Smooth muscle cell of the umbilical artery (primary cell): ENCODE measurements around the gene MAGEC1. TPM values are rescaled to one million over a fixed set of nuclear protein-coding genes. Genes with fewer than 3 reads are reported as not detected.

Source experiments
- total RNA-seq: library from RNA; depleted of rRNA; stranded (reverse); fragments of >200 nt; gene quantifications from 2 replicates; pipeline ENCODE4 v1.2.3, GENCODE V29; 2014

MAGEC1 gene, protein sequence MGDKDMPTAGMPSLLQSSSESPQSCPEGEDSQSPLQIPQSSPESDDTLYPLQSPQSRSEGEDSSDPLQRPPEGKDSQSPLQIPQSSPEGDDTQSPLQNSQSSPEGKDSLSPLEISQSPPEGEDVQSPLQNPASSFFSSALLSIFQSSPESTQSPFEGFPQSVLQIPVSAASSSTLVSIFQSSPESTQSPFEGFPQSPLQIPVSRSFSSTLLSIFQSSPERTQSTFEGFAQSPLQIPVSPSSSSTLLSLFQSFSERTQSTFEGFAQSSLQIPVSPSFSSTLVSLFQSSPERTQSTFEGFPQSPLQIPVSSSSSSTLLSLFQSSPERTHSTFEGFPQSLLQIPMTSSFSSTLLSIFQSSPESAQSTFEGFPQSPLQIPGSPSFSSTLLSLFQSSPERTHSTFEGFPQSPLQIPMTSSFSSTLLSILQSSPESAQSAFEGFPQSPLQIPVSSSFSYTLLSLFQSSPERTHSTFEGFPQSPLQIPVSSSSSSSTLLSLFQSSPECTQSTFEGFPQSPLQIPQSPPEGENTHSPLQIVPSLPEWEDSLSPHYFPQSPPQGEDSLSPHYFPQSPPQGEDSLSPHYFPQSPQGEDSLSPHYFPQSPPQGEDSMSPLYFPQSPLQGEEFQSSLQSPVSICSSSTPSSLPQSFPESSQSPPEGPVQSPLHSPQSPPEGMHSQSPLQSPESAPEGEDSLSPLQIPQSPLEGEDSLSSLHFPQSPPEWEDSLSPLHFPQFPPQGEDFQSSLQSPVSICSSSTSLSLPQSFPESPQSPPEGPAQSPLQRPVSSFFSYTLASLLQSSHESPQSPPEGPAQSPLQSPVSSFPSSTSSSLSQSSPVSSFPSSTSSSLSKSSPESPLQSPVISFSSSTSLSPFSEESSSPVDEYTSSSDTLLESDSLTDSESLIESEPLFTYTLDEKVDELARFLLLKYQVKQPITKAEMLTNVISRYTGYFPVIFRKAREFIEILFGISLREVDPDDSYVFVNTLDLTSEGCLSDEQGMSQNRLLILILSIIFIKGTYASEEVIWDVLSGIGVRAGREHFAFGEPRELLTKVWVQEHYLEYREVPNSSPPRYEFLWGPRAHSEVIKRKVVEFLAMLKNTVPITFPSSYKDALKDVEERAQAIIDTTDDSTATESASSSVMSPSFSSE
- total RNA-seq, result not detected in 2 replicates

DNA sequence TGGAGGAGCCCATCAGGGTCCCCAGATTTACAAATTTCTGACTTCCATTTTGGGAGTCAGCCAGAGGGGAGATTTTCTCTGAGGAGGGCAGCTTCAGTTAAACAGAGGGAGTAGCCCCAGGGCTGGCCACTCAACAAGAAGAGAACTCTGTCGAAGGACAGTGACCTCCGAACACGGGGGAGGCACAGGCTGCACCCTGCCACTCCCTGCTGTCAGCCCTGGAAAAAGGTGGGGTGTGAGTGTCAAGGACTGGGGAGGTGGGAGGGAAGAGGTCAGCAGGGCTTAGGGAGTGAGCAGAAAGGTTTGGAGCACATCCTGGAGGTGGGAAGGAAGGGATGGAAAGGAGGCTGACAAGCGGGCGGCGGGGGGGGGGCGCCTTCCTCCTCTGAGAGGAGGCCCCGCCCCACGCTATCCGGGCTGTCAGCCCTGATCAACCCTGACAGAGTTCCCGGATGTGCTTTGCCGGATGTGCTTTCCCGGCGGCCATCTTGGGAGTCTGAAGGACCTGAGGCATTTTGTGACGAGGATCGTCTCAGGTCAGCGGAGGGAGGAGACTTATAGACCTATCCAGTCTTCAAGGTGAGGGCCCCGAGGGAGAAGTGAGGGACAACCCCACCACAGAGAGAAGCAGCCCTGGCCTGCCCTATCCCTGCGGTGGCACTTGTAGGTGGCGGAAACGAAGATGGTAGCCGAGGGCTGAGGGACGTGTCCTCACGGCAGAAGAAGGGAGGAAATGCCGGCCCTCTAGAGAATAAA is at the start of gene MAGEC1:
Gene MAGEC1, plus strand, starts transcription at position 495 of the 756 bp plus-strand sequence. CDS start 1,179 bp downstream, outside the sequence.

Other genes starting within 250 kb of the MAGEC1 start
- not detected in 2 replicates for gene SPANXD, start 205.2 kb upstream of the MAGEC1 start, total RNA-seq
- gene MAGEC3, start 65.6 kb upstream of the MAGEC1 start, total RNA-seq, result not detected in 2 replicates